Activated CD4-positive, alpha-beta T cell treated with anti-CD3 and anti-CD28 coated beads, Interleukin-2, amount 50 U/mL, for 24 hours (primary cell): ENCODE results near the gene MUL1.

Experiments
- DNase-seq, 2 donors: peaks; one replicate each; pipeline ENCODE4 v3.0.0-alpha.2; 2020; ENCODE audit warnings: low read depth in 1 of 2, low spot score in 1 of 2

MUL1 gene

DNA sequence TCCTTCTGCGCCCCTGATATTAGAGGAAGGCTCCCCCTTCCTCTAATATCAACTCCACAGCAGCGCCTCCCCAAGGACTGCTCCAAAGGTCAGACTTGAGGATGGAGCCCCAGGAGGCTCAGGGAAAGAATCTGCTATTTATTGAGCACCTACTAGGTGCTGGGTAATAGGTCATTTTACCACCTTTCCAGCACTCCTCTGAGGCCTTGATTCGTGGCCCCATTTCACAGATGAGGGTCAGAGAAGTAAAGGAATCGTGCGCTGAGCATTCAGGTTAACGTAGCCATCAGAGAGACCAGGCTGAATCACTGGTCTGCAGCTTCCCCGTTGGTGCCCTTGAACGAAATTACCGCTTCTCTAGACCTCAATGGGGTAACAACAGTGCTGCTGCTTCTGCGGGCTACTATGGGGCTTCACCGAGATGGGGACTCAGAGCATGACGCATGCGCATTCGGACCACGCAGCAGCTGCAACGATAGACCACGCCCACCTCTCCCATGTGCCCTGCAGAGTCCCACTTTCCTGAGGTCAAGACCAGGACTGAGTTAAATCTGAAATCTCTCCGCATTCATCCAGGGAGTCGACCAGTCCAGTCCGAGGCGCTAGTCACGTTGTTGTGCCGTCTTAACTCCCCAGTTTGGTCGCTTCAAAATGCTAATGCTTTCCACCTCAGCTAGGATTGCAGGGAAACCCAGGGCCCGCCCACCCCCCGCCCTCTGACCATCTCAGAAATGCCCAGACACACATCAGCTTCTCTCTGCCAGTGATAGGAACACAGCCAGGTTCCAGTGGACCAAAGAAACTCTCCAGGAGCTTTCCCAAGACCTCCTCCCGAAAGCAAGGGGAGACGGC, 34.9 kb downstream of the MUL1 start:
- DNase-seq = no peak

DNA sequence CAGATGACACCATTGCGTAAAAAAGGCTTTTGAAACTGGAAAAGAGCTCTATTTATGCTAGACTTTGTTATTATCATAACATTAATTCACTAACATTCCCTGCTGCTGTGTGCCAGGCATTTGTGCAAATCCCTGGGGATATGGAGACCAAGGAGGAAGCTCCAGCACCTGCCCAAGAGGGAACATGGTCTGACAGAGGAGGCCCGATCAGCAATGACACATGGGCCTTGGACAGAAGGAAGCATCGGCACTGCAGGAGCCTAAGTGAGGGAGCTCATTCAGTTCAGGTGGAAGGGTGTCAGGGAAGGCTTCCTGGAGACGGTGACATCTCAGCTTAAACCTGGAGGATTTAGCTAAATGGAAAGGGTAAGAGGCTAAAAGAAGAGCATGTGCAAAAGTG, 35.8 kb downstream of the MUL1 start:
- no peak for DNase-seq

DNA sequence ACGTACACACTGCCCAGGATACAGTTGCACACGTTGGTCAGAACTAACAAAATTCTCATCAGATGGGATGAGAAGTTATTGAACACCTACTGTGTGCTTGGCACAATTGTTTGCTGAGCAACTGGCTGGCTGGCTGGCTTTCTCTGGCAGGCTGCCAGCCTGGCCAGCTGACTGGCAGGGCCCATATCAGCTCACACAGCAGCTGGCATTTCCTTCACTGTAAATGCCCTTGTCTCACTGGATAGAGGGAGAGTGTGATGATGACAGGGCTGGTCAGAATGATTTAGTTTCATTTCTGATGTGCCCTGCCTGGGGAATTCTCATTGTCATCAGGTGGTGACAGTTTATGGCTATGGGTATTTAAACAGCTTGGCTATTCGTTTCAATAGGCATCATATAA, 37.8 kb downstream of the MUL1 start:
- DNase-seq = no peak

DNA sequence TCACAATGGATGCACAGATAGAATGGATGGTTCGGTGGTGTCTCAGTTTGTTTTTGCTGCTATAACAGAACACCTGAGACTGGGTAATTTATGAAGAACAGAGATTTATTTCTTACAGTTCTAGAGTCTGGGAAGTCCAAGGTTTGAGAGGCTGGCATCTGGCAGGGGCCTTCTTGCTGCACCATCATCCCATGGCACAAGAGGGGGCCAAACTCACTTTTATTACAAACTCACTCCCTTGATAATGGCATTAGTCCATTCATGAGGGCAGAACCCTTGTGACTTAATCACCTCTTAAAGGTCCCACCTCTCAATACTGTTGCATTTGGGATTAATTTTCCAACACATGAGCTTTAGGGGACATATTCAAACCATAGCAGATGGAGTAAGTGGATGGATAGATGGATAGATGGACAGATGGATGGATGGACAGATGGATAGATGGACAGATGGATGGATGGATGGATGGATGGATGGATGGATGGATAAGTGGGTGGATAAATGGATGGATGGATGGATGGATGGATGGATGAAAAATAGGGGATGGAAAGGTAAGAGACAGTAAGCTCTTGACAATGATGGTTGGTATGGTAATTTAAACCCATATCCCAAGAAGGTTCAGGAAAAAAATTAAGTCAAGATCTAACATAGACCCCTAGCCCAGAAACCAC, 38.4 kb downstream of the MUL1 start:
- no peak for DNase-seq

DNA sequence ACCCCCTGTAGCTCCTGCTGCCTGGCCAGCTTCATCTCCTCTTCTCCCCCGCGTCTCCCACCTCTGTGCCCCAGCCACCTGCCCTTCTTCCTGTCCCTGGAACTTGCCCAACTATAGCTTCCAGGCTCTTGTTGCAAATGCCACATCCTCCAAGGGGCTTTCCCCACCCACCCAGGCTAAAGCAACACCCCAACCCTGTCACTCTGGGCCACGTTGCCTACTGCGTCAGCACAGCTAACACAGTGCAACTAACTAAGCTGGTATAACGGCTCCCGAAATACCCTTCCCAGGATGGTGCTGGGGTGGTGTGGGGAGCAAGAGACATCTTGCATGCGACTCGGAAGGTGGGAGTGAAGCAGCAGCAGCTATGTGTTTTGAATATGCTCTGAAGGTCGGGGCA, 41.7 kb downstream of the MUL1 start:
- no peak for DNase-seq

DNA sequence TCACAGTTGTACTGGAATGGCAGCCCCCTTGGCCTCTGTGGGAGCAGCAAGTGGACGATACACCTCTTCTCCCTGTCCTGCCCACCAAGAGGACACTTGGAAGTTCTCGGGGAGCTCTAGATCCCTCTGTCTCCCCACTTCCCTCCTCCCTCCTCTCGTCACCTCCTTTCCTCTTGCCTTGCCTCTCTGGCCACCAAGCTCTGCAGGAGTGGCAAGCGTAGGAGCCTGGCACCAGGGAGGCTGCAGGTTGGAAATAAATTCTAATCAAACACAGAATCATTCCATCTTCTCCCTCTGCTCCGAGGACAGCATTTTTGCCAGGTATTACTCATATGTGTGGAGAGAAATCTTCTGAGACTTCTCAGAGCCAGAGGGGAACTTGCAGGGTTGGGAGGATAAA, 42.8 kb downstream of the MUL1 start:
- no peak for DNase-seq

DNA sequence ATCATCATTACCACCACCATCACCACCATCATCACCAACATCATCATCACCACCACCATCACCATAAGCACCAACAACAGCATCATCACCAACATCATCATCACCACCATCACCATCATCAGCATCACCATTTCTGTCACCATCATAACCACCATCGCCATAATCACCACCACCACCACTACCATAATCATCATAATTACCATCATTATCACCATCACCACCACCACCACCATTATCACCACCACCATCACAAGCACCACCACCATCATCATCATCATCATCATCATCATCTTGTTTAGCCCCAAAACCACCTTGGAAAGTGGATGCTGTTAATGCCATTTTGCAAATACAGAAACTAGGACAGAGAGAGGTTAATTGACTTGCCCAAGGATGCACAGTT, 44.4 kb downstream of the MUL1 start:
- no peak for DNase-seq

DNA sequence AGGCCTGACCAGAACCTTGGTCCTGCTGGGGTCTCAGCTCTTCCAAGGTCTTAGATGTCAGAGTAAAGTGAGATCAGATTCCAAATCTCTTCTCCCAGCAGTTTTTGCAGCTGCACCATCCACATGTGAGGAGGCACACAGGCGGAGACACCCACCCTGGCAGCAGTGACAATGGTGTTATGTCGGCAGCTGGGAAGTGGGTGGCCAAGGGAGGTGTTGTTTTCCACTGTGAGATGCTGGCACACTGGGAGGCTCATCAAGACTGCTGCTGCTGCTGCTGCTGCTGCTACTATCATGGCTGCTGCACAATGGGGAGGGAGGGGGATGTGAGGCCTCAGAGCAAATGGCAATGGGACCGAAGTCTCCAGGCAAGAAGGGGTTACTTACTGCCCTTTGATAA, 45.6 kb downstream of the MUL1 start:
- DNase-seq = no peak

DNA sequence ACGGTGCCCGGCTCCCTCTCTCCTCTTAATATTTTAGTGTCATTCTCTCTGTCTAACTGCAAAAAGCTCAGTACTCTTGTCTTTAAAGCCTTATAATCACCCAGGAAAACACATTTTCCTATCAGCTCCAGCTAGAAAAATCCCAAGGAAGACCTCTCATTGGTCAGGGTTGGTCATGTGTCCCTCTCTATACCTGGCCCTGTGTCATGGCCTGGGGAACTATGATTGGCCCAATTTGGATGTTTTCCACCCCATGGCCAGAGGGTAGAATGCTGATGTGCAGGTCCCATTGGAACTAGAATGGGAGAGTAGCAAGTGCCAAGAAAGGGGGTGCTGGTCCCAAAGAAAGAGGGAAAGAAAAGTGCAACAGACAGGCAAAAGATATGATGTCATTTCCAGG, 49.2 kb downstream of the MUL1 start:
- no peak for DNase-seq

DNA sequence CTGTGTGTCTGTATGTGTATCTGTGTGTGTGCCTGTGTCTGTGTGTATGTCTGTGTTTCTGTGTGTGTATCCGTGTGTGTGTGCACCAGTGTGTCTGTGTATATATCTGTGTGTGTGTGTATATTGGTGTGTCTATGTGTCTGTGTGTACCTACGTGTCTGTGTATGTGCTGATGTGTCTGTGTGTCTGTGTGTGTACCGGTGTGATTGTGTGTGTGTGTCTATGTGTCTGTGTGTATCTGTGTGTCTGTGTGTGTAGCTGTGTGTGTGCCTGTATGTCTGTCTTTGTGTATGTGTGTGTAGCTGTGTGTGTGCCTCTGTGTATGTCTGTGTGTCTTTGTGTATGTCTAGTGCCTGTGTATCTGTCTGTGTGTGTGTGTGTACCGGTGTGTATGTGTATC, 53.9 kb downstream of the MUL1 start:
- DNase-seq = no peak

DNA sequence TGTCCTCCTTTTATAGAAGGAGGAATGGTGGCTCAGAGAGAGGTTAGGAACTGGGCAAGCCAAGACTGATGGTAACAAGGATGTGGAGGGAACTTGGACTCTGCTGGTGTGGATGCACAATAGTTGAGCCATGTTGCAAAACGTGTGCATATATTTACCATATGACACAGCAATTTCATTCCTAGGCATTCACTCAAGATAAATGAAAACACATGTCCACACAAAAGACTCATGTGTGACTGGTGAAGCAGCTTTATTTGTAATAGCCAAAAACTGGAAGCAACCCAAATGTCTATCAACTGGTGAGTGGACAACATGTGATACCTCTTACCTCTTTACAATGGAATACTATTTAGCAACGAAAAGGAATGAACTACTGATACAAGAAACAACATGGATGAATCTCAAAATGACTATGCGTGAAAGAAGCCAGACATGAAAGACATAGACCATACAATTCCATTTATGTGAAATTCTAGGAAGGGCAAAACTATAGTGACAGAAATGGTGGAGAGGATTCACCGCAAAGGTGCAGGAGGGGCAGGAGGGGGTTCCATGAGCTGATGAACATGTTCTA, 58.1 kb downstream of the MUL1 start:
- no peak for DNase-seq
